GM18873 (cell line): Measurements from ENCODE around the gene CIAO3.
"Not testable (repeated sequence)": the region's sequence is repeated elsewhere in the genome, so short reads cannot be mapped to it uniquely, and the experiment has no call there.

Experiments
- ATAC-seq: cut with Tn5 transposase; IDR thresholded peaks from one replicate; pipeline ENCODE4 v1.9.1; 2021; ENCODE audit warnings: mild to moderate bottlenecking, moderate library complexity, moderate number of reproducible peaks; ENCODE audit not compliant: unreplicated experiment, low FRiP score

CIAO3 gene

DNA sequence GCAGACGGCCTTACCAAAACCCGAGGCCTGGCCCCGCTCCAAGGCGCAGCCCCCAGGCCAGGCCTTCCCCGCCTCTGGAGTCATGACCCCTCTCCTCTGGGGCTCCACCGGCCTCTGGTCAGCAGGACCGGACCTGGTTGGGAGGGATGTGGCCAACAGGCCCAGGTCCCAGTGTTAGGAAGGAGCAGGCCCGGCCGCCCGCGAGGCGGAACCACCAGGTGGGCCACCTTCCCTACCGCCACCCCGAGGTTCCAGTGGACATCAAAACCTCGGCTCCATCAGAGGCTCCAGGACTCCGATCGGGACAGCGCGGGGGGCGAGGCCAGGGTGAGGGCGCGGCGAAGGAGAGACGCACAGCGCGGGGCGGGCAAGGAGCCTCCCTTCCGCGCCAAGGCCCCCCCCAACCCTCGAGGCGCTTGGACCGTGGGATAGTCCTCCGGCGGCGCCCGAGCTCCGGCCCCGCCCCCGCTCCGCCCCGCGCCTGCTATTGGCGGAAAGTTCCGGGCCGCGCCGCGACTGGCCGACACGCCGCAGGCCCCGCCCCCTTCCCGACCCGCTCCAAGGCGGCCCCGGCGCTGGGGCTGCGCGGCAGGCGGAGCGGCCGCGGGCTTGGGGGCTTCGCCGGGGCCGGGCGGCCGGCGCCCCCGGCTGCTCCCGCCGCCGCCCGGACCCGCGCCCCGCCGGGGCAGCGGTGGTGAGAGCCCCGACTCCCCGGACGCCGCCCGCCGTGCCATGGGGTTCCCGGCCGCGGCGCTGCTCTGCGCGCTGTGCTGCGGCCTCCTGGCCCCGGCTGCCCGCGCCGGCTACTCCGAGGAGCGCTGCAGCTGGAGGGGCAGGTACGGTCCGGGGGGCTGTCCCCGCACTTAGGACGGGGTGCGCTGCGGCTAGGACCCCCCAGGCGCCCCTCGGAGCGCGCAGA, 26.0 kb downstream of the CIAO3 start, which contains the start of gene METRN:
Gene METRN, plus strand, starts transcription at position 561 of the 919 bp plus-strand sequence. Its CDS starts 172 bp downstream, at position 733.
- no peak for ATAC-seq

DNA sequence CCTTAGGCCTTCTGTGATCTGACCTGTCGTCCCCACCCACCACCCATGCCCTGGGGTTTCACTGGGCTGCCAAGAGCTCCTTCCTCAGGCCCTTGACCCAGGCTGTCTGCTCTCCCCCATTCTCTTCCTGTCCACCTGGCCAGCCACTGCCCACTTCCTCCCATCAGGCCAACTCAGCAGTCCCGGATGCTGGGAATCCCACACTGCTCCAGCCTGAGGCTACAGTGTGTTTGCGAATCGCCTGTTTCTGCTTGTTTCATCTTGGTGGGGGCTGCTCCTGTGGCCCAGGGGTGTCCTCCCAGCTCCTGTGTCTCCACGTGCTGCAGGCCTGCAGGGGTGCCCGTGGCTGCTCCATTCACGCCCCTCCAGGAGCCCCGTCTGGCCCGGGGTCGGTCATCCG, 26.7 kb downstream of the CIAO3 start:
- ATAC-seq = no peak

DNA sequence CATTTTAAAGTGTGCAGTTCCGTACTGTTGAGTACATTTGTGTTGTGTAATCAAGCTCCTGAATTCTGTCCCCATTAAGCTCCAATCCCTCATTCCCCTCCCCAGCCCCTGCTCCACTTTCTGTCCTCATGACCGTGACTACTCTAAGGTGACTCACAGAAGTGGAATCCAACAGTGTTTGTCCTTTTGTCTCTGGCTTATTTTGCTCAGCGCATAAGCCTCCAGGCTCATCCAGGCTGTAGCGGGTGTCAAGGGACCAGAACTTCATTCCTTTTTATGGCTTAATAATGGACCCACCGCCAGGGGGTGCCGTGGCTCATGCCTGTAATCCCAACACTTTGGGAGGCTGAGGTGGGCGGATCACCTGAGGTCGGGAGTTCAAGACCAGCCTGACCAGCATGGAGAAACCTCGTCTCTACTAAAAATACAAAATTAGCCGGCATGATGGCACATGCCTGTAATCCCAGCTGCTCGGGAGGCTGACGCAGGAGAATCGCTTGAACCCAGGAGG, 28.0 kb downstream of the CIAO3 start:
- not testable (repeated sequence) for ATAC-seq

DNA sequence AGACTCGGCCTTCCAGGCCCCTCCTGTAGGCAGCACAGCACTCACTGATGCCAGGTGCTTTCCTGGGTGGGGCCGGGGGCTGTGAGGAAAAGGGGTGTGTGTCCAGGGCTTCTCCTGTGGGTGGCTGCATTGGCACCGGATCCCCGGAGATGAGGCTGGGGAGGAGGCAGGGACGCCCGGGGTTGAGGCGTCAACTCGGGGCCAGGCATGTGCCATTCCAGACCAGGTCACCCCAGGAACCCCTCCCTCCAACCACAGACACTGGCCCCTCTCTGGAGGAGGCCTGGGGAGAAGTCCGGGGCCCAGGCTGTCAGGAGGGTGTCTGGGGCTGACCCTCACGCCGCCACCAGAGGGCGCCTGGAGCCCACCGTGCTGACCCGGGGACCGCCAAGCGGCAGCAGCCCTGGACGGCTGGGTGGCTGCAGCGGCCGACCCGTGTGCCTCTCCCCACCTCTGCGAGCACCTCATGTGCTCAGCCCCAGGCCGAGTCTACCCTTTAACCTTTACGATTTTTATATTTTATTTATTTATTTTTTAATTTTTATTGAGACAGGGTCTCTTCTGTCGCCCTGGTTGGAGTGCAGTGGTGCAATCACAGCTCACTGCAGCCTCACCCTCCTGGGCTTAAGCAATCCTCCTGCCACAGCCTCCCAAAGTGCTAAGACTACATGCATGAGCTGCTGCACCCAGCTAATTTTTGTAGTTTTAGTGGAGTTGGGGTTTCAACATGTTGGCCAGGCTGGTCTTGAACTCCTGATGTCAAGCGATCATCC, 29.1 kb downstream of the CIAO3 start:
- no peak for ATAC-seq

DNA sequence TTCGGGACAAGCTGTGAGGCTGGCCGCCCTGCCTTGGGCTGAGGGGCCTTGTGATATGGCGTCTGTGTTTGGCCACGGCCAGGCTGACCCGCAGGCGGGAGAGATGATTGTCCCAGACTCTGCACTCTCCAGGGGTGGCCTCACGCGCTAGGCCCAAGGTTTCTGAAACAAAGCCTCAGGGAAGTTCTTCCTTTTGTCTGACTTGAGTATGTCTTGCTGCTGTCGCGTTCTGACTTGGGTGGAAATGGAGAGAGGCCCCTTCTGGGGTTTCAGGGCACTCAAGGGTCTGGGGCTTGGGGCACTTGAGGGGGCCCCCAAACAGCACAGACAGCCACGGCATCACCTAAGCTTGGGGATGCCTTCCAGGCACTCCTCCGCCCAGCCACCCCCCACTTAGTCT, 29.7 kb downstream of the CIAO3 start:
- ATAC-seq = no peak

DNA sequence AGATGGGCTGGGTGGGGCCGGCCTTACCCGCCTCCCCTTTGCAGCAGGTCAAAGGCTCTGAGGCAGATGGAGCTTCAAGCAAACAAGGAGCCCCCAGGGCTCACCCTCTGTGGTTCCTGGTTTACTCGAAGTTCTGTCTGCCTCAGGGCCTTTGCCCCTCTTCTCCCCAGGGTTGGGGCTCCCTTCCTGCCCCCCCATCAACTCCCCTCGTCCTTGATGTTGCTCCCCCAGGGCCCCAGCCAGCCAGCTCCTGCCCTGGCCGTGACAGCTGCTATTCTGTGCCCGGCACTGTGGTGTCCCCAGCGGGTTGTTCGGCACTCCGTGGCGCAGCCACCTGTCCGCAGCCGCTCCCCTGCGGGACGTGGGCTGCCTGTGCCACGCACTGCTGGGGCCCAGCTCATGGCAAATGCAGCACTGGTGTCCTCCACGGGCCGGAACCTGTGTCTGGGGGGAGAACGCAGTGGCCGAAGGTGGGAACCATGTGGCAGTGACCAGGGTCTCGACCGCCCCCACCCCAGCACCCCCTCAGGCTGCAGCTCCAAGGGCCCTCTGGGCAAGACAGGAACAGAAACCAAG, 30.2 kb downstream of the CIAO3 start:
- ATAC-seq = no peak

DNA sequence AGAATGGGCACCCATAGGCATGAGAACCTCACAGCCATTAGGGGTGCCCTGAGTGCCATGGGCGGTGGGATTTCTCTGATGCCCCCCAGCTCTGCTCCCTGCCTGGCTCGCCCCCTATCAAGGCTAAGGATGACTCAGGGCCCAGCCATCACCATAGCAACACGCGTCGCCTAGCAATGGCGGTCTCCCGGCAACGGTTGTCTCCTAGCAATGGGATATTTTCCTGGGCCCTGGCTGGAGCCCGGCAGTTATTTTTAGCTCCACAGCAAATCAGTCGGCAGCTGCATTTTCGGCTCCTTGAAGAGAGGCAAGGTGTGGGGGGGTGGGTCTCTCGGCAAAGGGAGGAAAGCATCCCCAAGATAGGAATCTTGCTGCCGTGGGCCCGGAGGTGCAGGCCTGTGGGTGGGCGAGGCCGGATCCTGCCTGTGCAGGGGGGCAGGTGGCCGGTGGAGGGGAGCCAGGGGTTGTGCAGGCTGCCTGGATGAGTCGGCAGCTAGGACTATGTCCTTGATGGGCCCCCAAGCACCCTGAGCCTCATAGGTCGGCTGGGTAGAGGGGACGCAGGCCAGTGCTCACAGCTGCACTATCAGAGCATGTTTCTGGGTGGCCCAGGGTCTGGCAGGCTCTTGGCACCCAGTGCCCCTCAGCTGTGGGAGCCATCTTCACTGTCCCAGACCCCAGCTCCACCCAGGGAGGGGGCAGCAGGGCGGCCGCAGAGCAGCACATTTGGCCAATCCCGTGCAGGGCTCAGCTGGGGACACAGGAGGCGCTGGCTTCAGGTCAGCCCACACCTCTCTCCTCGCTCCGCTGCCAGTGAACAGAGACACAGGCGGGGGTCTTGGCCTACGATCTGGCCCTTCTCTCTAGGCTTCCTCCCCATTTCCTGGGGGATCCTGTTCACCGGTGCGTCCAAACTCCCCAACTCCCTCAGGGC, 31.0 kb downstream of the CIAO3 start:
- no peak for ATAC-seq

DNA sequence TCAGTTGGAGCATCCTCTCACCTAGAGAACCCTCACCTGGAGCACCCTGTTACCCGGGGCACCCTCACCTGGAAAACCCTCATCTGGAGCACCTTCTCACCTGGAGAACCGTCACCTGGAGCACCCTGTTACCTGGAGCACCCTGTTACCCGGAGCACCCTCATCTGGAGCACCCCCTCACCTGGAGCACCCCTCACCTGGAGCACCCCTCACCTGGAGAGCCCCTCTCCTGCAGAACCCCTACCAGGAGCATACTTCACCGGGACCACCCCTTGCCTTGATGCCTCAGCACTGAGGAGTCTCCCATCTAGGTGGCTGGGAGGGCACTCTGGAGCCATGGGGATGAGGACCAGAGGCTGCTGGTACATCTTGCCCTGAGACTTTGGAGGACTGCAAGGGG, 31.8 kb downstream of the CIAO3 start:
- ATAC-seq = no peak

DNA sequence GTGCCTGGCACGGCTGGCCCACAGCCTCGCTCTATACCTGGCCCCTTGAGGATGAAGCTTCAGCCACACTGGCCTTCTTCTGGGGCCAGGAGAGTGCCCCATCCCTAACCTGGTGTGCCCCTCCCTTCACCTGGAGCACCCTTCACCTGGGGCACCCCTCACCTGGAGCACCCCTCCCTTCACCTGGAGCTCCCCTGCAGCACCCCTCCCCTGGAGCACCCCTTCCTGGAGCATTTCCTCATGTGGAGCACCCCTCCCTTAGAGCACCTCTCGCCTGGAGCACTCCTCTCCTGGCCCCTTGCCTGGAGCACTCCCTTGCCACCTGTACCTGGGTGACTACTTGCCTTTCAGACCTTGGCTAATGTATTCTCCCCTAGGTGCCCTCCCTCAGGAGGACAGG, 32.8 kb downstream of the CIAO3 start:
- no peak for ATAC-seq

DNA sequence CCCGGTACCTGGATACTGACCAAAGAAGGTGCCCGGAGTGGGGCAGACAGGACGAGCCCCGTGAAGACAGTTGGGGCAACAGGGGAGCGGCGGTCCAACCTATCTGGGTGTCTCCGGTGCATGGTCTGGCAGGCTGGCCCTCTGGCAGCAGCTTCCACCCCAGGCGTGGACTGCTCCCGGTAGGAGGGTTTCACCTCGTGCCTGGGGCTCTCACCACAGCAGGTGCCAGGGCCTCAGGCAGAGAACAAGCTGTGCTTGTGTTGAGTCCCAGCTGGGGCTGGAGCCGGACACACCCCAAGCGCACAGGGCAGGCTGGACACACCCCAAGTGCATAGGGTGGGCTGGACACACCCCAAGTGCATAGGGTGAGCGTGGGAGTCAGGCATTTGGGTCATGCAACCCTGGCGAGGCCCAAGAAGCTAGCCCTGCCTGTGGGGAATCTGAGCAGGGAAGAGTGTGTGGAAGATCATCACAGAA, 33.7 kb downstream of the CIAO3 start:
- no peak for ATAC-seq

DNA sequence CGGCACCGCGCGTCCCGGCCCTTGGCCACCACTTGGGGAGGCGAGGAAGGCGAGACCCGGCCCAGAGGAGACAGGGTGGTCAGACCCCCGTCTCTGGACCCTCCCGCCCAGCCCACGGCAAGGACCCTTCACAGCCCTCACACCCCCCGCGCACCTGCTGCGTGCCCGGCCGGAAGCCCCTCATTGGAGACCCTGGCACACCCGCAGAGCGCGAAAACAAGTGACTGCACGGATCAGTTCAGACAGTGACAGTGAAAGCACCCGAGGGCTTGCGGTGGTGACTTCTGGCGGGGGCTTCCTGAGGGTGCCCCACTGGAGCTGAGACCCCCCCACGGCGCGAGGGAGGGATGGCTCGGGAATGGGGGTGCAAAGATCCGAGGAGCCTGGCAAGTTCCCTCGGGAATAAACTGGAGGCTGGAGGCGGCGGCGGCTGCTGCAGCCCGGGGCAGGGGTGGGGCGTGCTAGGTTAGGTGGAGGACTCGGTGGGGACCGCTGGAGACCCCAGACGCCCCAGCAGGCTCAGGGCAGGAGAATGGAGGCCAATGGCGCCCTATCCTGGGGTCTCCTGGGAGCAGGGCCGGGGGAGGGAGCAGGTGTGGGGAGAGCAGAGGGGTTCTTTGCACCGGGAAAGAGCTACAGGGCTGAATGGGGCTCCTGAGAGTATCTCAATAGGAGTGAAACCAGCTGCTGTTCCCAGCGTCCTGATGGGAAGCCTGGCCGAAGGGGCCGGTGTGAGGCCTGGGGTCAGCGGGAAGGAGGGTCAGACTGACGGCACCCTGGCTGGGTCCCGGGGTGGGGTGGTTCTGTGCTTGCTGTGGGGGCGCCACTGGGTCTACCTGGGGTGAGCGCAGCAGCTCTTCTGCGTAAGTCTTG, 34.4 kb downstream of the CIAO3 start:
- ATAC-seq = no peak

DNA sequence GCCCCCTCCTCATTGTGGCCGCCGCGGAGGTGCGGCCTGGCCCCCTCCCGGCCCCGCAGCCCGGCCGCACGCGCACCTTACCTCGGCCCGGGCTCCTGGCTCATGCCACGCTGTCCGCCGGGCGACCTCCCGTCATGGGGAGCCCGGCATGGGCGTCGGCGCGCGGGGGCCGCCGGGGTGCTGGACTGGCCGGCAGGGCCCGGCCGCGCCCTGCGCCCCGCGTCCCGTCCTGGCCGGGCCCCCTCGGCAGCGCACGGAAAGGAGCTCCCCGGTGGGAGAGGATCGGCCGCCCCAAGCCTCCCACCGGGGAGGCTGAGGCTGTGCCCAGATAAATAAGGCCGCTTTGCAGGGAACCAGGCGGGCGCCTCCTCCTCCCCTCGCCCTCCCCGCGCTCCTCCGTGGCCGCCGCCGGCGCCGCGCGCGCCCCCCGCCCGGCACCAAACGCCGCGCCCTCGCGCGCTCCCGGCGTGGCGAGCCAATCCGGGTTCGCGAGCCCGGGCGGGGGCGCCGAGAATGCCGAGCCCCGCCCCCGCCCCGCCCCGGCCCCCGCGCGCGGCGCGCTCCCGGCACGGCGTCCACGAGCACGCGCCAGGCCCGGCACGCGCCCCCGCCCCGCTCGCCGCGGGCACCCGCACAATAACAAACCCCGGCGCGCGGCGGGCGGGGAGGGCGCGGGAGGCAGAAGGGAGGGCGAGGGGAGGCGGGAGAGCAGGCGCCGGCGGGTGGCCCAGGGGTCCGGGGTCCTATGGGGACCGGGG, 35.2 kb downstream of the CIAO3 start, which contains the start of gene FBXL16:
Gene FBXL16, minus strand, starts transcription at position 371 of the 758 bp plus-strand sequence. CDS start 8,396 bp downstream, outside the sequence.
- no peak for ATAC-seq

DNA sequence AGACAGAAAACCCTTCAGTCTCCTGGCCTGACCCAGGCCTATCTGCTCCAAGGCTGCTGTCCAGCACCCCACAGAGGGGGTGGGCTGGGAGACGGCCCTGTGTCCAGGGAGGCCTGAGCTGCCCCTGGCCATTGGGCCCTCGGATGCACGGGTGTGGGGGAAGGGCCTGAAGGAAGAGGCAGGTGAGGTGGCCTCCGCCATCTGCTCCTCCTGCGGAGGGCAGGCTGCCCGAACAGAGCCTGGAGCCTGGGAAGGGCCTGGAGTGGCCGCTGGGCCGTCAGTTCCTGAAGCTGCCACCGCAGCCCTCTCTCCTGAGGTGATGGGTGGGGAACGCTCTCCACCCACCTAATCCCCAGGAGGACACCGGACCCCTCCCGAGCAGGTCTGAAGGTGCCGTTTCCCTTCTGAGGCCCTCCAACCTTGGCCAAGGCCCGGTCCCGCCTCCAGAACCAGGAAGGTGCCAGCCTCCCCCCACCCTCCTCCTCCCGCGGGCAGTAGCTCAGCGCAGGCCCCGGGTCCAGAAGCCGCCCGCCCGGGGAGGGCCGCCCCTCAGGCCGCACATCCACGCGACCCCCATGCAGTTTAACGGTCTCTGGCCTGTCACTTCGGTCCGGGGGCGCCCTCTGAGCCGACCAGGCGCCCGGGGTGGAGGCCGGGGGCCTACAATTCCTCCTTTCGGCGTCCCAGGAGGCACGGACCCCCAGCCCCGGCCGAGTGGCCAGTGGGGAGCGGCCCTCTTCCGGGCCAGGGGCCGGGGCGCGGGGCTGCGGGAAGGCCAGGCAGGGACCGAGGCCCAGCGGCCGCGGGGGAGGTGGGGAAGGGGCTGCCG, 36.0 kb downstream of the CIAO3 start:
- ATAC-seq = no peak

DNA sequence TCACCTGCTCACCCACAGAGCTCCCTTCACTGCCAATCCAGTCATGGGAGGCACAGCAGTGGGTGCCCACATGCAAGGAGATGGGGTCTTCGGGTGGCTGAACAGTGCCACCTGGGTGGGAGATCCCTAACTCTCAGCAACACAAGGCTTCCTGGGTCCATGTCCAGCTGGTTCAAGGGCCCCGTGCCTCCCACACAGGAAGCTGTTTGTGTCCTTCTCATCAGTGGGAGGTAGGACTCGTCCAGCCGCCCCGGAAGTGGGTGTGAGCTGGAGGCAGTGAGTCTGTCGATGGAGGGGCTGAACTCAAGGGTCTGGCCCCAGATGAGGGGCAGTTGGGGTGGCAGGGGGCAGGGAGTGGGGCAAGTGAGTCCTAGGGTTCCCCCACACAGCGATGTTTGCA, 36.8 kb downstream of the CIAO3 start:
- ATAC-seq = no peak

DNA sequence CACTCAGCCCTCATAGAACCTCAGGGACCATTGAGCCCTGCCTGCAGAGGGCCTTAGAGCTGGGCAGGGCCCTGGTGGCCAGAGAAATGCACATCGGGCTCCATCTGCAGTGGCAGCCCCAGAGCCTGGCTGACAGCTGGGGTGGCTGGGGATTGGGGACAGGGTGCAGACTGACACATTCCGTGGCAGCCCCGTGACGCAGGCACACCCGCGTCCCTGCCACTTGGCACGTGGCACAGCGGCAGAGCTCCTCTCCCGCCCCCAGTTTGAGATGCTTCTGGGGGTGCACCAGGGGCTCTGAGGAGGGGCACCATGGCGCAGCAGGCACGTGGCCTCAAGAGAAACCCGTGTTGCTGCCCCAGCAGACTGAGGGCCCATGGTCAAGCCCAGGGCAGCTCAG, 37.4 kb downstream of the CIAO3 start:
- no peak for ATAC-seq

DNA sequence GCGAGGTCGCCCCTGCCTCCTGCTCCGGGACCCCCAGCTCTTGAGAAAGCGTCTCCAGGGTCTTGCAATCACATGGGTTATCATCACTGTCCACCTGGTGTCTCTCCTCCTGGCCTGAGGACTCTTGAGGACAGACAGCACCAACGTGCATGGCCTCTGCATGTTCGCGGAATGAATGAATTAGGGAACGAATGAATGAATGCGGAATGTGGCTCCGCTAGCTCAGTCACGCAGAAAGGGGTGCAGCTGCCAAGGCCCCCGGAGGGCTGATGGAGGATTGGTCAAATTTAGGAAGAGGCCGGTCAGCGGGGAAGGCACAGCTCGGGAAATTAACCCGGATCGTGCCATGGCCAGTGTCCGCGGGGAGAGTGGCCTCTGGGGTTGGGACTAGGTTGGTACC, 38.5 kb downstream of the CIAO3 start:
- no peak for ATAC-seq
